Peyer's patch (tissue), 4 donors: ENCODE data around the gene CYP8B1. TPM values are rescaled to one million over a fixed set of nuclear protein-coding genes. Genes with fewer than 3 reads are reported as not detected.

Experiments
- DNase-seq, 3 donors: peaks; one replicate each; pipeline ENCODE4 v3.0.0-alpha.2; 2017 to 2019
- H3K27ac ChIP-seq, 4 donors: fragments of 200-600 bp; sonication (generic); one replicate each; pipeline ENCODE4 v1.5.1; 2016 to 2019
- H3K27me3 ChIP-seq, 2 donors: fragments of 200-600 bp; sonication (generic); one replicate each; pipeline ENCODE4 v1.5.1; 2019
- H3K36me3 ChIP-seq, 3 donors: fragments of 200-600 bp; sonication (generic); one replicate each; pipeline ENCODE4 v1.5.1; 2016 to 2019
- H3K4me1 ChIP-seq, 4 donors: fragments of 200-600 bp; sonication (generic); one replicate each; pipeline ENCODE4 v1.5.1; 2016 to 2019
- H3K4me3 ChIP-seq, 4 donors: fragments of 200-600 bp; sonication (generic); 1 replicate in 3 of 4; 2 replicates in 1 of 4; pipeline ENCODE4 v1.5.1; 2016 to 2019; ENCODE audit warnings: mild to moderate bottlenecking in 1 of 4
- H3K9me3 ChIP-seq, 4 donors: fragments of 200-600 bp; sonication (generic); one replicate each; pipeline ENCODE4 v1.5.1; 2016 to 2019; ENCODE audit warnings: mild to moderate bottlenecking in 1 of 4
- POLR2A ChIP-seq, 2 donors: fragments of 450-650 bp; IDR thresholded peaks; one replicate each; pipeline ENCODE4 v1.5.1; 2017; ENCODE audit warnings: antibody characterized with exemption in 2 of 2, mild to moderate bottlenecking in 2 of 2, moderate library complexity in 2 of 2
- total RNA-seq, 4 donors: library from RNA; depleted of rRNA; stranded (reverse); fragments of >200 nt; gene quantifications; one replicate each; pipeline ENCODE4 v1.1.0, GENCODE V29; 2016
- TF ChIP-seq, protein P1 (sequence below), 6 experiments: fragments of 450-650 bp in 4 of 6; fragments of 200-600 bp in 2 of 6; sonication (generic) in 1 of 6; IDR thresholded peaks; one replicate each; pipeline ENCODE4 v1.5.1; 2017 to 2019; ENCODE audit warnings: antibody characterized with exemption in 6 of 6, mild to moderate bottlenecking in 3 of 6, moderate library complexity in 1 of 6

Gene CYP8B1
- total RNA-seq, 4 donors from 2014 or later: not detected

DNA sequence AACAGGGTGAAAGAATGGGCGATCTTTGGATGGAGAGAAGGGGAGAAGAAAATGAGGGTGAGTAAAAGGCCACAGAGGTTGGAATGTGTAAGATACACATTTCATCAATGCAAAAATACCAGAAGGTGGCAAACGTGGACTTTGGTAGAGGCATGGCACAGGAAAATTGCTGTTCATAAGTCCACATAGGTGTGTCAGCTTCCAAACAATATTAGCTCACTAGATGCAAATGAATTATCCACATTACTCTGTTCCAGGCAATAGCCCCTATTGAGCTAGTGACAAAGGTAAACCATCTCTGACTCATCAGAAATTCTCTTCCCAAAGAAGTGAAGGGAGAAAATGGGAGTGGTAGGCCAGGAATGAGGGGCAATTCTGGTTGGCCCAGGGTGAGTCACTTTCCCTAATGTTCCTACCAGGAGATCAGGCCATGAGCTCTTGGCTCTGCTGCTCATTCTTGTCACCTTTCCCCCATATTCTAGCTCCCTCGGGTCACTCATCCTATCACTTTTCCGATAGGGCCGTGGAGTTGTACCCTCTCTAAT is 46.5 kb downstream of the CYP8B1 start:
- H3K4me1 ChIP-seq: peaks cover 0 to 9% (median 0%) of the 10 kb centered on the region in 4 donors
- no peaks in the 10 kb centered on the region for H3K36me3 ChIP-seq
- TF ChIP-seq, protein P1, sequence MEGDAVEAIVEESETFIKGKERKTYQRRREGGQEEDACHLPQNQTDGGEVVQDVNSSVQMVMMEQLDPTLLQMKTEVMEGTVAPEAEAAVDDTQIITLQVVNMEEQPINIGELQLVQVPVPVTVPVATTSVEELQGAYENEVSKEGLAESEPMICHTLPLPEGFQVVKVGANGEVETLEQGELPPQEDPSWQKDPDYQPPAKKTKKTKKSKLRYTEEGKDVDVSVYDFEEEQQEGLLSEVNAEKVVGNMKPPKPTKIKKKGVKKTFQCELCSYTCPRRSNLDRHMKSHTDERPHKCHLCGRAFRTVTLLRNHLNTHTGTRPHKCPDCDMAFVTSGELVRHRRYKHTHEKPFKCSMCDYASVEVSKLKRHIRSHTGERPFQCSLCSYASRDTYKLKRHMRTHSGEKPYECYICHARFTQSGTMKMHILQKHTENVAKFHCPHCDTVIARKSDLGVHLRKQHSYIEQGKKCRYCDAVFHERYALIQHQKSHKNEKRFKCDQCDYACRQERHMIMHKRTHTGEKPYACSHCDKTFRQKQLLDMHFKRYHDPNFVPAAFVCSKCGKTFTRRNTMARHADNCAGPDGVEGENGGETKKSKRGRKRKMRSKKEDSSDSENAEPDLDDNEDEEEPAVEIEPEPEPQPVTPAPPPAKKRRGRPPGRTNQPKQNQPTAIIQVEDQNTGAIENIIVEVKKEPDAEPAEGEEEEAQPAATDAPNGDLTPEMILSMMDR (IDR thresholded peaks at IDR 0.05): peak in 2 of 6 experiments; percentile 6 to 10
- TF ChIP-seq POLR2A (IDR thresholded peaks at IDR 0.05): no peak
- peak overlapping the region in 3 of 4 donors; percentile 27 to 79 (median 56) for H3K27ac ChIP-seq
- H3K4me3 ChIP-seq: no peak overlapping the region
- no peaks in the 10 kb centered on the region for H3K27me3 ChIP-seq
- H3K9me3 ChIP-seq: no peaks in the 10 kb centered on the region
- peak in 2 of 3 donors; percentile 58 to 80 for DNase-seq

DNA sequence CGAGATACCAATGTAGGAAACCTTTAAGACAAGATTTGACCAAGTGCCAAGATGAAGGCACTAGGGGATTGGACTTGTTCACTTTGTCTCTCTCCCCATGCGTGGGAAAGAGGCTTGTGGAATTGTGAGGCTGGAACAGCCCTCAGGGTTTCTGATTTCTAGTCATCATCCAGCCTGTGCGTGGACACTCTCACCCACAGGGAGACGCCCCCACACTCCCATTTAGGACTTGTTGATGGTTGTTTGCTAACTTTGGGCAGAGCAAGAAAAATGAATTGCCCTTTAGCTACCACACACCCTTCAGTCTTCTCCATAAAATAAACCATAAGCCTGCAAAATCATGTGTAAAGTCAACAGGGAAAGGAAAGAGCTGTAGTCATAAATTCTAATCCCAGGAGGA is 48.0 kb downstream of the CYP8B1 start:
- peaks cover 0 to 9% (median 0%) of the 10 kb centered on the region in 4 donors for H3K4me1 ChIP-seq
- H3K36me3 ChIP-seq: no peaks in the 10 kb centered on the region
- no peak overlapping the region for H3K4me3 ChIP-seq
- H3K9me3 ChIP-seq: no peaks in the 10 kb centered on the region
- TF ChIP-seq, protein P1 (IDR thresholded peaks at IDR 0.05): no peak
- no peak for TF ChIP-seq POLR2A (IDR thresholded peaks at IDR 0.05)
- peak overlapping the region in 2 of 4 donors; percentile 26 to 80 for H3K27ac ChIP-seq
- DNase-seq: no peak
- no peaks in the 10 kb centered on the region for H3K27me3 ChIP-seq

DNA sequence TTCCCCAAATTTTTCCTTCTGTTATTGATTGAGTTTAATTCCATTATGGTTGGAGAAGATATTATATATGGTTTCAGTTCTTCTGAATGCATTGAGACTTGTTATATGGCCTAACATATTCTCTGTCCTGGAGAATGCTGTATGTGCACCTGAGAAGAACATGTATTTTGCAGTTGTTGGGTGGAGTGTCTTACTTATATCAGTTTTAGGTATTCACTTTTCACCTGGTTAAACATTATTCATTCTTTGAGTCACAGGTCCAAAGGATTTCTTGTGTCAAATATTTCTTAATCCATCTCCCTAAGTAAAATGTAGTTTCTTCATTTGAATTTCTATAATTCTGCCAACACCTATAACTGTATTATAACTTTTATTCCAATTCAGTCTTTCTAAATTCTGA is 48.7 kb downstream of the CYP8B1 start:
- no peak for DNase-seq
- no peaks in the 10 kb centered on the region for H3K27me3 ChIP-seq
- TF ChIP-seq, protein P1 (IDR thresholded peaks at IDR 0.05): no peak
- no peaks in the 10 kb centered on the region for H3K9me3 ChIP-seq
- peaks cover 0 to 9% (median 0%) of the 10 kb centered on the region in 4 donors for H3K4me1 ChIP-seq
- no peaks in the 10 kb centered on the region for H3K36me3 ChIP-seq
- peak overlapping the region in 1 of 4 donors; percentile 80 for H3K27ac ChIP-seq
- no peak overlapping the region for H3K4me3 ChIP-seq

DNA sequence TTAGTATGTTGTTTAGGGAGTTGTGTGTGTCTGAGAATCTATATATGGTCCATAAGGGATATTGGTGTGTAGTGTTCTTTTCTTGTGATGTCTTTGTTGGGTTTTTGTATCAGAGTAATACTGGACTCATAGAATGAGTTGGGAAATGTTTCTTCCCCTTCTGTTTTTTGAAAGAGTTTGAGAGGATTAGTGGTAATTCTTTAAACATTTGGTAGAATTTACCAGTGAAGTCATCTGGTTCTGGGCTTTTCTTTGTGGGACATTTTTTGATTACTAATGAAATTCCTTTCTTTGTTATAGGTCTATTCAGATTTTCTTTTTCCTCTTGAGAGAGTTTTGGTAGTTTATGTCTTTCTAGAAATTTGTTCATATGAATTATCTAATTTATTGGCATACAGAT is 49.5 kb downstream of the CYP8B1 start:
- Histone ChIP-seq H3K36me3 (no peaks in the 10 kb centered on the region), H3K9me3 (no peaks in the 10 kb centered on the region), H3K4me3 (no peak overlapping the region), H3K4me1 (peaks cover 0 to 10% (median 0%) of the 10 kb centered on the region in 4 donors), H3K27ac (no peak overlapping the region), H3K27me3 (no peaks in the 10 kb centered on the region)
- DNase-seq: no peak
- no peak for TF ChIP-seq POLR2A (IDR thresholded peaks at IDR 0.05)
- TF ChIP-seq, protein P1 (IDR thresholded peaks at IDR 0.05): no peak

DNA sequence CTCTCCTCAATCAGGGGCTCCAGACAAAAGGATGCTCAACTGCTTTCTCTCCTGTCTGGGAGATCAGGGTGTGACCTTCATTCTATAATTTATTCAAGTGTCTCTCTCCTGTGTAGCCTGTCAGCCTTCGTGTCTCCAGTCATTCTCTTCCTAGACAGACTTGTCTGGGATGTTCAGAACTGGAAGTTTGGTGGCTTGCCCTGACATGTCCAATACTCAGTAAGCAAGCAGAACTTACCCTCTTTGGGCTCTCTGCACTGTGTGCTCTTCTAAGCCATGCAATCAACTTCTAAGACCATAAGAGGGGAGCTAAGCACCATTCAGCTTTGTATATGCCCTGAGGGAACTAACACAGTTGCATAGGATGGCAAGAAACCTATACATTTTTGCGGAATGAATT is 52.3 kb downstream of the CYP8B1 start:
- no peaks in the 10 kb centered on the region for H3K9me3 ChIP-seq
- no peak overlapping the region for H3K27ac ChIP-seq
- H3K36me3 ChIP-seq: no peaks in the 10 kb centered on the region
- H3K4me1 ChIP-seq: peaks cover 0 to 13% (median 1%) of the 10 kb centered on the region in 4 donors
- no peak for DNase-seq
- no peak for TF ChIP-seq POLR2A (IDR thresholded peaks at IDR 0.05)
- TF ChIP-seq, protein P1 (IDR thresholded peaks at IDR 0.05): no peak
- H3K4me3 ChIP-seq: no peak overlapping the region
- H3K27me3 ChIP-seq: no peaks in the 10 kb centered on the region
